Endometrial microvascular endothelial cells (primary cell): Measurements from ENCODE around the gene C3orf49. TPM values are rescaled to one million over a fixed set of nuclear protein-coding genes. Genes with fewer than 3 reads are reported as not detected.

Experiments
- in situ Hi-C: cut with HindIII; loops from 2 replicates; pipeline ENCODE4 v1.10.0; 2017; ENCODE audit warnings: low sequenced_read_pairs, low pct_unique_long_range_greater_than_20kb; ENCODE audit errors: inconsistent ontology term
- total RNA-seq: library from RNA; depleted of rRNA; stranded (reverse); fragments of >200 nt; gene quantifications from one replicate; pipeline ENCODE4 v1.2.3, GENCODE V29; 2015; ENCODE audit errors: inconsistent ontology term

Gene C3orf49
- total RNA-seq, 1 donor from 2014 or later, result not detected

DNA sequence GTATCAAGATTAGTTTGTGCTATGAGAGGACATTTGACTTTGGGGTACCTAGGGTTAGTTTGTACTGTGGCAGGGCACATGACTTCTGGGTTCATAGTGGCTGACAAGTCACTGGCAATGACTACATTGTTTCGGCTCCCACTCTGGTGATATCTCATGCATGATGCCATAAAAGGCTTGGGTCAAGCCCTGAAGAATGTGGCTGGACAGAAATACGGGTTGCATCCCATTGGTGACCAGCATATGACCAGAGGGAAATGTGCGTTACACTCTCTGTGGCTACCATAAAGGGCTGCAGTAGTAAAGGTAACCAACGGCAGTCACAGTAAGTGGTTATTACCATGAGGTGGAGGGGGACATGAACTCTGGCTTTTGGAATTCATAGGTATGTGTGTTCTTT is 26.1 kb downstream of the C3orf49 start:
- in situ Hi-C loops, result no loop called here

DNA sequence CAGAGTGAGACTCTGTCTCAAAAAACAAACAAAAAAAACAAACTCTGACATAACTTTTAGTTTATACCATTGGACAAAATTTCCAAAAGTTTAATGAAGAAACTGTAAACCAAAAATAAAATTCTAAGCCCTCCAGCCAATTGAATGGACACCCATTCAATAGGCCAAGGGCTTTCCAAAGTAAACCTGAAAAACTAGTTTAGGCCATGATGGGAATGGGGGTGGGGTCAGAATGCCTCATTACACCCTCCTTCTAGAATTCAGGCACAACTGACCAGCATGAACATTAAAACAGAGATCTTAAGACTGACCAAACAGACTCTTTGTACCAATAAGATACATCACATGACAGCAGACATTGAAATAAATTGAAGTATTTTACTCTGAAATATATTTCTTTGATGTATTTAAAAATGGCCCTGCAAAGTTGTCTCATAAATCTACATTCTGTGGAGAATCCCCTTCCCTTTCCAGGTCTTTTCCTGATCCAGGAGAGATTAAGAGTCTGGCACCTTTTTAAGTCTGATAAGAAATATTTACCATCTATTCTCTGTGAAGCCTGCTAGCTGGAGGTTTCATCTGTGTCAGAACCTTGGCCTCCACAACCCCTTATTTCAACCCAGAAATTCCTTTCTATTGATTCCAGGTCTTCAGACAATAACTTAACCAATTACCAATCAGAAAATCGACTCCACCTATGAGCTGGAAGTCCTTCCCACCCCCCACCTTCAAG is 28.8 kb downstream of the C3orf49 start:
- in situ Hi-C loops, result no loop called here

DNA sequence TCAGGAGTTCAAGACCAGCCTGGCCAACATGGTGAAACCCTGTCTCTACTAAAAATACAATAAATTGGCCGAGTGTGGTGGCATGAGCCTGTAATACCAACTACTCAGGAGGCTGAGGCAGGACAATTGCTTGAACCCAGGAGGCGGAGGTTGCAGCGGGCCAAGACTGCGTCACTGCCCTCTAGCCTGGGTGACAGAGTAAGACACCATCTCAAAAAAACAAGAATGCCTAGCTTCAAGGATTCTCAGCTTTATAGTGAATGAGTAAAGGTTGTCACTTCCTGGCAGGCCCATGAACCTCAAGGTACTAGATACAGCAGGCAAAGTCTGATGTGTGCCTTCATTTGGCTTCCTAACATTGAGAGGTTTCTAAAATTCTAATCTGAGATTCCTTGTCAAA is 30.1 kb downstream of the C3orf49 start:
- in situ Hi-C loops, result no loop called here

DNA sequence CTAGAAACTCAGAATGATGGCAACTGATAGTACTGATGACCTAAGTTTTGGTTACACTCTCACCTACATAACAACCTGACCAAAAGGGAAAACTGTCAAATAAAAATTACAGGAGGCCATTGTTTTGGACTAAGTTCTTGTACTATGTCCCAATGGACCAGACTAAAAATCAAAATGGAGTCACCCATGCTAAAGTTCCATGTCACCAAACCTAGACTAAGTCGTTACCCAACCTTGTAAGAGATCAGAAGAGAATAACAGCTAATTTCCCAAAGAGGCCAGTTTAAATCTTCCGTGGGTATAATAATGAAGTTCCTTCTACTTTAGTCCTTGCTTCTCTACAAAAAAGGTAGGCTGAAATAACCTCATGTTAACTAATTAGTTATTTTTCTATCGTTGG is 32.2 kb downstream of the C3orf49 start:
- in situ Hi-C loops, result no loop called here

DNA sequence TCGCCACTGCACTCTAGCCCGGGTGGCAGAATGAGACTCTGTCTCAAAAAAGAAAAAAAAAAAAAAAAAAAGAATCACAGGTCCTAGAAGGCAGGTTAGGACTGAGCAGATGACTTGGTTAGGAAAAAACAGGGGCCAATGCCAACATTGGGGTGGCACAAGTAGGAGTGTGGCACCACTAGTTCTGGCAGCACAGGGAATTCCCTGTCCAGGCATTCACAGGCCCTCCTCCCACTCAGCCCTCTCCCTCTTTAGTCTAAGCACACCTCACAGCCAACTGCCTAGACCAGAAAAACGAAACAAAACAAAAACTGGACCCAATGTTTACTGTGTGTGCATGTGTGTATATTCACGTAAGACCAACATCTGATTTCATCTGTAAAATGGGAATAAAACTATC is 34.0 kb downstream of the C3orf49 start:
- in situ Hi-C loops, result no loop called here

GRCh38 chr3:63855333-63855940 is 36.3 kb downstream of the C3orf49 start:
- in situ Hi-C loops, result no loop called here

DNA sequence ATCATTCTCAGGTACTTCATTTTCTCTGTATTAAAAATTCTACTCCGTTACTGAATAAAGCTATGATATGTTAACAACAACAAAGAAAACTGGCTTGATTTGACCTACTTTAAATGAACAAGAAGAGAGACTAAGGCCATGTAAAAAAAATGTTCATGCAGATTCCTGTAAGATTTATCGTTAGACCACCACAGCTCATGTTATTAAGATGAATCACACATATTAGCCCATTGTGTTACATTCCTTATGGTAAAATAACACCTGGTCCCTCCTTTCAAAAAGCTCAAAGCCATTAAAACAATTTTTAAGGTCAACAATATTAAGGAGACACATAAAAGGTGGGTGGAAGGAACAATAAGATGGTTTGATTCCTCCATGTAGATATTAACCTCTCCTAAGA is 38.2 kb downstream of the C3orf49 start:
- in situ Hi-C loops, result no loop called here

DNA sequence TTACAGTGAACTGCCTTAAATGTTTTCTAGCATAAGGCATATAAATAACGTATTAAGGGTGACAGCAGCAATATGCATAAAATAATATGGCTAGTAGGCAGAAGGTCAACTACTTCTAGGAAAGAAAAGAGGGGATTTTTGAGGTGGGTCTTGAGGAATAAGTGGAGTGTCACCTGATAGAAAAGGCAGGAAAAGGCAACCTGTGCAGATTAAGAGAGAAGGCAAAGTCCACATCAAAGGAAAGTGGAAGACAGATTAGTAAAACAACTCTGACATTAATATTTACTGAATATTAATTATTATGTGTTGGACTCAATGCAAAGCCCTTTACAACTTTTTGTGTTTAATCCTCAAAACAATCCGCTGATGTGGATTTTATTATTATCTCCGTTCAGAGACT is 41.7 kb downstream of the C3orf49 start:
- in situ Hi-C loops, result no loop called here

GRCh38 chr3:63861306-63861705 is 42.2 kb downstream of the C3orf49 start:
- in situ Hi-C loops, result no loop called here

DNA sequence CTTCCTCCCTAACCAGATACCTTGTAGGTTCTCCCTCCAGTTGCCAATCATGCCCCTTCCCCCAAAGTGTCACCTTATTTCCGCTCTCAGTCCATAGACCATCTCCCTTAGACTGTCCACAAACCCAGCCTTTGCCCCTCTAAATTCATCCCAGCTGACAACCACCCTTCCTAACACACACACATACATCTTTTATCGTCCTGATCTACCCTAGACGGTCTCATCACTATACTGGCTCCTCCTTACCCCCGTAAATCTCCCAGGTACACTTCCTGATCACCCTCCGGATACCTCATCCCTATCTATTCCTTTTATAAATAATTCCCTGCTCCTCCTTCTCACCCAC is 43.7 kb downstream of the C3orf49 start:
- in situ Hi-C loops, result no loop called here

GRCh38 chr3:63863150-63864007 is 44.3 kb downstream of the C3orf49 start, which contains the start of the genes ATXN7 and THOC7:
ATXN7 (plus strand) TSS chr3:63863867; CDS start chr3:63912599, 48,732 bp downstream.
THOC7 (minus strand) TSS chr3:63863805; CDS start chr3:63863790, 15 bp downstream.
- in situ Hi-C loops, result no loop called here

- in situ Hi-C loops, result no loop called here
Observed at GRCh38 chr3:63864008-63864964, 45.2 kb downstream of the C3orf49 start.

- in situ Hi-C loops, result no loop called here
Observed at GRCh38 chr3:63864965-63865327, 45.8 kb downstream of the C3orf49 start.

DNA sequence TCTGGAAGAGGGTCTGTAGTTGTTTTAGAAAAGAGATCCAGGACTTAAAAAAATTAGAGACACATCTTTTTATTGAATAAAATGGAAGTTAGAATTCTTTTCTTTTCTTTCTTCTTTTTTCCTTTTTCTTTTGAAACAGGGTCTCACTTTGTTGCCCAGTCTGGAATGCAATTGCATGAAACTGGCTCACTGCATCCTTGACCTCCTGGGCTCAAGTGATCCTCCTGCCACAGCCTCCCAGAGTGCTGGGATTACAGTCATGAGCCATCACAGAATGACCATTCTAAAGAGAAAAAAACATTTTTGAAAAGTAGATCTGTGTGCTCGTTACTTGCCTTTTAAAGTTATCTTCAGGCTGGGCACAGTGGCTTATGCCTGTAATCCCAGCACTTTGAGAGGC is 48.1 kb downstream of the C3orf49 start:
- in situ Hi-C loops, result no loop called here

DNA sequence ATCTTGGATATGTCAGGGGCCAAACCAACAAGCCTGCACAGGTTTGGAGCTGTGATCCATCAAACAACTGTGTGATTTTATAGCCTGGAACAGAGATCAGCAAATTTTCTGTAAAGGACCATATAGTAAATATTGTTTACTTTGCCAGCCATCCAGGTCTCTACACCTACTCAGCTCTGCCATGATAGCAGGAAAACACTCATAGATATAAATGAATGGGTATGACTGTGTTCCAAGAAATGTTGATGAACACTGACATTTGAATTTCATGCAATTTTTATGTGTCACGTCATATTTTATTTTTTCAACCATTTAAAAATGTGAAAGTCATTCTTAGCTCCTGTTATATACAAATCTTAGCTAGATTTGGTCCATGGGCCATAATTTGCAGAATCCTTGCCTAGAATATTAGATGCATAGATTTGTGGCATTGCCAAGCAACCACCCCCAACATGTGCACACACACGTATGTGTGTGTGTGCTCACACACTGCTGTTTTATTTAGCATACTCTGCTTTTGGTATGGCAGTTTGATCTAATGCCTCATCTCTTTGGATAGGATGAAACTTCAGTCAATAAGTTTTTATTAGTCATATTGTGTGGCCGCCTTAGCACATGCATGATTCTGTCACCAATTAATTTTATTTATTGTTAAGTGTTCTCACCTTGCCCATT is 51.0 kb downstream of the C3orf49 start:
- in situ Hi-C loops, result no loop called here

DNA sequence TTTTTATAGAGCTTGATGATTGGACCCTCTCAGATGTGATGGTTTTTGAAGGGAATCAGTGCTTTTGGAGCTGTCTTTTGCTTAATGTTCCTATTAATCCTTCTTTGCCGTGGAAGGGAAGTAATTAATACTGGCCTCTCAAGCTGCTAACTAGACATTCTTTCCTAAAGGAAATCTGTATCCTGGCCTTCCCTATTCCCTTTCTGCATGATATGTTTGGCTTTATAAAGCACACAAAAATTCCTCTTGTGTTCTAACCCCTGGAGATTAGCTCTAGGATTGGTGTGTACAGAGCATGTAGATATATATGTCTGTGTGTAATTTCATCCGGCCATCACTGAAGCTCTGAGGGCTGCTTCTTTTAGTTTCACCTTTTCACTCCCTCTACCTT is 51.5 kb downstream of the C3orf49 start:
- in situ Hi-C loops, result no loop called here

- in situ Hi-C loops, result no loop called here
Observed at GRCh38 chr3:63872135-63872924, 53.2 kb downstream of the C3orf49 start.

- in situ Hi-C loops, result no loop called here
Observed at GRCh38 chr3:63874769-63875168, 55.7 kb downstream of the C3orf49 start.
